ENCODE data around the gene ERO1B. TPM values are rescaled to one million over a fixed set of nuclear protein-coding genes. Genes with fewer than 3 reads are reported as not detected.
"Not testable (repeated sequence)": the region's sequence is repeated elsewhere in the genome, so short reads cannot be mapped to it uniquely, and the experiment has no call there.

Gene ERO1B
- total and polyA plus RNA-seq, 2 of the 13 experiments (the other 11 are each of a cell fraction or from before 2014, with no cell fraction given), result 1.6 to 2.1 TPM

DNA sequence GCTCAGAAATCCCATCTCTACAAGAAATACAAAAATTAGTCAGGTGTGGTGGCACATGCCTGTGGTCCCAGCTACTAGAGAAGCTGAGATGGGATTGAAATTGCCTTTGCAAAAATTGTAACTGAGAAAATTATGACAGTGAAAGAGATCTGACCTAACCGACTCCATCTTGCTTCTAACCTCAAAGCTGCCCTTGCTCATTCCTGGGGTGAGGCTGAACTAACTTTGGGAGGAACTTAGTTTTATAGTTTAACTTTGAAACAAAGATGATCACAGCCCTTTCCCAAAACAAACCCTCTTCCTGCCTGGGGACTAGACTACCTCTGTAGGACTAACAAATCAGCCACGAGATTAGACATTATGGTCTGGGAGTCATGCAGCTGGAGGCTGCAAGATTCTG, 33.8 kb upstream of the ERO1B start:
- in situ Hi-C loops (cut with HindIII; ENCODE audit: extremely low pct_ligation_motif_present, low pct_unique_long_range_greater_than_20kb), result no loop called here
- Histone ChIP-seq H2AFZ (ENCODE audit: low read length) (no peak overlapping the region), H3K27ac (ENCODE audit: extremely low read length, insufficient read depth, low read length) (no peak overlapping the region), H3K9ac (ENCODE audit: insufficient read depth, low read depth, low read length) (no peak overlapping the region), H3K4me2 (ENCODE audit: low read depth, low read length) (no peak overlapping the region), H3K36me3 (replicated peaks in 1 of 2; ENCODE audit: control insufficient read depth in 1 of 2, insufficient read depth in 2 of 2, low read length in 2 of 2) (no peaks in the 10 kb centered on the region), H3K4me1 (ENCODE audit: insufficient read depth, low read length) (no peaks in the 10 kb centered on the region), H3K79me2 (ENCODE audit: insufficient read depth, low read length) (no peaks in the 10 kb centered on the region), H4K20me1 (ENCODE audit: insufficient read depth, low read length) (no peaks in the 10 kb centered on the region), H3K27me3 (ENCODE audit: control insufficient read depth in 1 of 2, insufficient read depth in 2 of 2, low read length in 2 of 2) (no peaks in the 10 kb centered on the region; a peak in 1 of 5 replicates), H3K4me3 (replicated peaks in 1 of 3; ENCODE audit: insufficient read depth in 1 of 3, low read depth in 2 of 3, low read length in 3 of 3) (no peak overlapping the region), H3K9me3 (ENCODE audit: low read length) (no peaks in the 10 kb centered on the region)
- intact Hi-C loops (cut with micrococcal nuclease; ENCODE audit: unreplicated experiment), result no loop called here
- DNase-seq (ENCODE audit: low spot score) (no peak), FAIRE-seq (no peak), ATAC-seq (no peak)
- BruUV-seq (replicated peaks), result no TSS peak
- TF ChIP-seq, protein P1, sequence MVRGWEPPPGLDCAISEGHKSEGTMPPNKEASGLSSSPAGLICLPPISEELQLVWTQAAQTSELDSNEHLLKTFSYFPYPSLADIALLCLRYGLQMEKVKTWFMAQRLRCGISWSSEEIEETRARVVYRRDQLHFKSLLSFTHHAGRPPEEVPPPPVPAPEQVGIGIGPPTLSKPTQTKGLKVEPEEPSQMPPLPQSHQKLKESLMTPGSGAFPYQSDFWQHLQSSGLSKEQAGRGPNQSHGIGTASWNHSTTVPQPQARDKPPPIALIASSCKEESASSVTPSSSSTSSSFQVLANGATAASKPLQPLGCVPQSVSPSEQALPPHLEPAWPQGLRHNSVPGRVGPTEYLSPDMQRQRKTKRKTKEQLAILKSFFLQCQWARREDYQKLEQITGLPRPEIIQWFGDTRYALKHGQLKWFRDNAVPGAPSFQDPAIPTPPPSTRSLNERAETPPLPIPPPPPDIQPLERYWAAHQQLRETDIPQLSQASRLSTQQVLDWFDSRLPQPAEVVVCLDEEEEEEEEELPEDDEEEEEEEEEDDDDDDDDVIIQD (CRISPR knock-in tag; IDR thresholded peaks at IDR 0.05; ENCODE audit: low read depth), result no peak
- no peak for TF ChIP-seq ZFAT (CRISPR knock-in tag; conservative IDR thresholded peaks at IDR 0.05)
- ChIA-PET CTCF (ENCODE audit: low intra/inter-chr PET ratio, low total read pairs) (no interaction called here), POLR2A (no interaction called here)
- 40% methylated on average over 2 of the region's 2 CpGs for WGBS (ENCODE audit: low lambda C conversion rate)

DNA sequence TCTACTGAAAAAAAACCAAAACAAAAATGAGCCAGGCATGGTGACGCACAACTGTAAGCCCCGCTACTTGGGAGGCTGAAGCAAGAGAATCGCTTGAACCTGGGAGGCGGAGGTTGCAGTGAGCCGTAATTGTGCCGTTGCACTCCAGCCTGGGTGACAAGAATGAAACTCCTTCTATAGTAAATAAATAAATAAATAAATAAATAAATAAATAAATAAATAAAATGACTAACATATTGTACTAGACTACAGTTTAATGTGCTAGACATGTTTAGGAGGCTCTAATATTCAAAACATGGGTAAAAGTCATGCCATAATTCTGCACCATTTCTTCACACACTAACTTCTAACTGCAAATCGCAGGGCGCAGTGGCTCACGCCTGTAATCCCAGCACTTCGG, 33.3 kb upstream of the ERO1B start:
- Histone ChIP-seq H3K36me3 (replicated peaks in 1 of 2; ENCODE audit: control insufficient read depth in 1 of 2, insufficient read depth in 2 of 2, low read length in 2 of 2) (no peaks in the 10 kb centered on the region), H3K4me3 (replicated peaks in 1 of 3; ENCODE audit: insufficient read depth in 1 of 3, low read depth in 2 of 3, low read length in 3 of 3) (no peak overlapping the region), H3K79me2 (ENCODE audit: insufficient read depth, low read length) (no peaks in the 10 kb centered on the region), H3K9ac (ENCODE audit: insufficient read depth, low read depth, low read length) (no peak overlapping the region), H3K9me3 (ENCODE audit: low read length) (no peaks in the 10 kb centered on the region), H2AFZ (ENCODE audit: low read length) (no peak overlapping the region), H3K27me3 (ENCODE audit: control insufficient read depth in 1 of 2, insufficient read depth in 2 of 2, low read length in 2 of 2) (peaks cover 0 to 1% of the 10 kb centered on the region in 2 experiments; a peak in 1 of 5 replicates), H4K20me1 (ENCODE audit: insufficient read depth, low read length) (no peaks in the 10 kb centered on the region), H3K27ac (ENCODE audit: extremely low read length, insufficient read depth, low read length) (no peak overlapping the region), H3K4me1 (ENCODE audit: insufficient read depth, low read length) (no peaks in the 10 kb centered on the region), H3K4me2 (ENCODE audit: low read depth, low read length) (no peak overlapping the region)
- ChIA-PET CTCF (ENCODE audit: low intra/inter-chr PET ratio, low total read pairs) (no interaction called here), POLR2A (no interaction called here)
- in situ Hi-C loops (cut with HindIII; ENCODE audit: extremely low pct_ligation_motif_present, low pct_unique_long_range_greater_than_20kb), result no loop called here
- no peak for ATAC-seq
- no peak for DNase-seq (ENCODE audit: low spot score)
- BruUV-seq (replicated peaks), result no TSS peak
- intact Hi-C loops (cut with micrococcal nuclease; ENCODE audit: unreplicated experiment), result no loop called here
- TF ChIP-seq, protein P2, sequence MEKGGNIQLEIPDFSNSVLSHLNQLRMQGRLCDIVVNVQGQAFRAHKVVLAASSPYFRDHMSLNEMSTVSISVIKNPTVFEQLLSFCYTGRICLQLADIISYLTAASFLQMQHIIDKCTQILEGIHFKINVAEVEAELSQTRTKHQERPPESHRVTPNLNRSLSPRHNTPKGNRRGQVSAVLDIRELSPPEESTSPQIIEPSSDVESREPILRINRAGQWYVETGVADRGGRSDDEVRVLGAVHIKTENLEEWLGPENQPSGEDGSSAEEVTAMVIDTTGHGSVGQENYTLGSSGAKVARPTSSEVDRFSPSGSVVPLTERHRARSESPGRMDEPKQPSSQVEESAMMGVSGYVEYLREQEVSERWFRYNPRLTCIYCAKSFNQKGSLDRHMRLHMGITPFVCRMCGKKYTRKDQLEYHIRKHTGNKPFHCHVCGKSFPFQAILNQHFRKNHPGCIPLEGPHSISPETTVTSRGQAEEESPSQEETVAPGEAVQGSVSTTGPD (CRISPR knock-in tag; IDR thresholded peaks at IDR 0.05), result no peak
- TF ChIP-seq ASH2L (IDR thresholded peaks at IDR 0.05; ENCODE audit: insufficient read length, low read depth, low read length) (no peak), U2AF2 (IDR thresholded peaks at IDR 0.05; ENCODE audit: low read depth, low read length) (no peak), ZBTB21 (CRISPR knock-in tag; IDR thresholded peaks at IDR 0.05) (no peak), FOSL2 (CRISPR knock-in tag; IDR thresholded peaks at IDR 0.05) (no peak), ZNF326 (CRISPR knock-in tag; IDR thresholded peaks at IDR 0.05; ENCODE audit: borderline replicate concordance) (no peak), MAF1 (CRISPR knock-in tag; IDR thresholded peaks at IDR 0.05; ENCODE audit: borderline replicate concordance) (no peak), ELF1 (CRISPR knock-in tag; IDR thresholded peaks at IDR 0.05) (no peak), GFI1 (CRISPR knock-in tag; IDR thresholded peaks at IDR 0.05; ENCODE audit: borderline replicate concordance) (no peak)
- 79% methylated on average over 10 of the region's 10 CpGs for WGBS (ENCODE audit: low lambda C conversion rate)
- no peak for FAIRE-seq

DNA sequence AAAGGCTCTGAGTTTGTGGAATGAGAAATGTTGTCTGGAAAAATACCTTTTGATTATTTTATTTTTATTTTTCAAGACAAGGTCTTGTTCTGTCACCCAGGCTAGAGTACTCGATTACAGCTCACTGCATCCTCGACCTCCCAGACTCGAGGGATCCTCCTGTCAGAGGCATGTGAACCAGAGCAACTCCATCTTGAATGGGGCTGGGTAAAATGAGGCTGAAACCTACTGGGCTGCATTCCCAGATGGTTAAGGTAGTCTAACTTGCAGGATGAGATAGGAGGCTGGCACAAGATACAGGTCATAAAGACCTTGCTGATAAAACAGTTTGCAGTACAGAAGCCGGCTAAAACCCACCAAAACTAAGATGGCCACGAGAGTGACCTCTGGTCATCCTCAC, 32.3 kb upstream of the ERO1B start:
- FAIRE-seq; H3K4me3 ChIP-seq (replicated peaks in 1 of 3; ENCODE audit: insufficient read depth in 1 of 3, low read depth in 2 of 3, low read length in 3 of 3); BruUV-seq (replicated peaks); H3K36me3 ChIP-seq (replicated peaks in 1 of 2; ENCODE audit: control insufficient read depth in 1 of 2, insufficient read depth in 2 of 2, low read length in 2 of 2); H3K4me2 ChIP-seq (ENCODE audit: low read depth, low read length); POLR2A ChIA-PET; H4K20me1 ChIP-seq (ENCODE audit: insufficient read depth, low read length); H2AFZ ChIP-seq (ENCODE audit: low read length); DNase-seq (ENCODE audit: low spot score); in situ Hi-C loops (cut with HindIII; ENCODE audit: extremely low pct_ligation_motif_present, low pct_unique_long_range_greater_than_20kb); H3K4me1 ChIP-seq (ENCODE audit: insufficient read depth, low read length); H3K27ac ChIP-seq (ENCODE audit: extremely low read length, insufficient read depth, low read length); CTCF ChIA-PET (ENCODE audit: low intra/inter-chr PET ratio, low total read pairs); H3K79me2 ChIP-seq (ENCODE audit: insufficient read depth, low read length); ATAC-seq; H3K27me3 ChIP-seq (ENCODE audit: control insufficient read depth in 1 of 2, insufficient read depth in 2 of 2, low read length in 2 of 2); H3K9ac ChIP-seq (ENCODE audit: insufficient read depth, low read depth, low read length); H3K9me3 ChIP-seq (ENCODE audit: low read length); intact Hi-C loops (cut with micrococcal nuclease; ENCODE audit: unreplicated experiment): not testable (repeated sequence)
- 16% methylated on average over 5 of the region's 5 CpGs for WGBS (ENCODE audit: low lambda C conversion rate)
